HTR-8/SVneo (cell line): ENCODE results near the gene KANSL1.

Experiments used
- DNase-seq: peaks from one replicate; pipeline ENCODE4 v3.0.0; 2011; ENCODE audit warnings: low spot score, mixed read lengths; ENCODE audit not compliant: insufficient read length
- FAIRE-seq: peaks from 2 replicates; lab custom pipeline; 2011; peaks lifted over from hg19 to GRCh38; lab: Jason Lieb, UNC

Gene KANSL1

GRCh38 chr17:45994987-45995386, 198.2 kb downstream of the KANSL1 start:
- DNase-seq (no peak), FAIRE-seq (no peak)

- FAIRE-seq: no peak
- no peak for DNase-seq
These were observed 199.1 kb downstream of the KANSL1 start for GRCh38 chr17:45993962-45994627.

- FAIRE-seq: no peak
- DNase-seq: no peak
These were observed 200.3 kb downstream of the KANSL1 start for GRCh38 chr17:45992904-45993303.

GRCh38 chr17:45992175-45992574, 201.1 kb downstream of the KANSL1 start:
- FAIRE-seq (no peak), DNase-seq (no peak)

- FAIRE-seq (peak; percentile 91), DNase-seq (no peak)
These were observed 201.9 kb downstream of the KANSL1 start for GRCh38 chr17:45991341-45991740.

GRCh38 chr17:45990886-45991285, 202.3 kb downstream of the KANSL1 start:
- DNase-seq: no peak
- no peak for FAIRE-seq

- no peak for FAIRE-seq
These were observed 203.5 kb downstream of the KANSL1 start for GRCh38 chr17:45989759-45990158.

GRCh38 chr17:45987706-45988105, 205.5 kb downstream of the KANSL1 start:
- DNase-seq (no peak), FAIRE-seq (no peak)

More at GRCh38 chr17:45989759-45990158, 203.5 kb downstream of the KANSL1 start:
- no peak for DNase-seq

- peak; percentile 65 for FAIRE-seq
- no peak for DNase-seq
These were observed 207.2 kb downstream of the KANSL1 start for GRCh38 chr17:45986056-45986455.

GRCh38 chr17:45985447-45985846, 207.8 kb downstream of the KANSL1 start:
- no peak for DNase-seq
- no peak for FAIRE-seq

DNA sequence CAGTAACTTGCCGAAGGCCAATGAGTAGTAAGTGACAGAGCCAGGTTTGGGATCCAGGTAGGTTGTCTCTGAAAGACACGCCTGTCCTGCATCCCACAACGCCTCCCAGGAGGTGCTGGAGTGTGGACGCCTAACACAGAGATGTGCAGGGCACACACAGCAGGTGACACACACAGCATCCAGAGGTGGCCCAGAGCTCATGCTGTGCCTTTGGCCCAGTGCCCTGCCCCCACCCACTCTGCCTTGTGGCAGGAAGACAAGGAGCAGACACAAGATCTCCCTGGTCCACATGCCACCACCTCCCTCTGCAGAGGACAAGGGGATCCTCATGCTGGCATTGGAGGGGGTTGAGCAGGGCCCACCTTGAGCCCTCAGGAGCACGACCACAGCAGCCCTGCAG, 208.9 kb downstream of the KANSL1 start:
- DNase-seq (no peak), FAIRE-seq (peak; percentile 48)

- DNase-seq: no peak
- FAIRE-seq: peak; percentile 20
These were observed 209.5 kb downstream of the KANSL1 start for GRCh38 chr17:45983614-45984310.

GRCh38 chr17:45982791-45983613, 210.2 kb downstream of the KANSL1 start:
- FAIRE-seq: no peak

GRCh38 chr17:45981306-45981705, 211.9 kb downstream of the KANSL1 start:
- no peak for DNase-seq
- FAIRE-seq: no peak

More at GRCh38 chr17:45982791-45983613, 210.2 kb downstream of the KANSL1 start:
- DNase-seq: no peak

- no peak for DNase-seq
- FAIRE-seq: no peak
These were observed 212.4 kb downstream of the KANSL1 start for GRCh38 chr17:45980855-45981254.
